Measurements from ENCODE around the gene SFT2D3. TPM values are rescaled to one million over a fixed set of nuclear protein-coding genes. Genes with fewer than 3 reads are reported as not detected.

Gene SFT2D3
- total RNA-seq, 1 donor from 2014 or later: 7.4 TPM

GRCh38 chr2:127713562-127713961 is 12.3 kb downstream of the SFT2D3 start:
- no peak for ATAC-seq

GRCh38 chr2:127715778-127716449 is 14.6 kb downstream of the SFT2D3 start:
- Histone ChIP-seq H3K4me1 (no peaks in the 10 kb centered on the region), H3K36me3 (peaks cover 63% of the 10 kb centered on the region), H3K4me3 (no peak overlapping the region), H3K27ac (no peak overlapping the region), H3K9me3 (no peaks in the 10 kb centered on the region), H3K27me3 (ENCODE audit: low read depth) (no peaks in the 10 kb centered on the region)
- intact Hi-C loops (cut with DNase I): no loop called here
- TF ChIP-seq CTCF (IDR thresholded peaks at IDR 0.05): no peak
- ATAC-seq: no peak
- no peak for DNase-seq

More at GRCh38 chr2:127713562-127713961, 12.3 kb downstream of the SFT2D3 start:
- Histone ChIP-seq H3K27ac (no peak overlapping the region), H3K27me3 (ENCODE audit: low read depth) (no peaks in the 10 kb centered on the region), H3K36me3 (peaks cover 60% of the 10 kb centered on the region), H3K4me1 (no peaks in the 10 kb centered on the region), H3K9me3 (no peaks in the 10 kb centered on the region), H3K4me3 (no peak overlapping the region)
- no peak for DNase-seq
- intact Hi-C loops (cut with DNase I): no loop called here
- no peak for TF ChIP-seq CTCF (IDR thresholded peaks at IDR 0.05)

DNA sequence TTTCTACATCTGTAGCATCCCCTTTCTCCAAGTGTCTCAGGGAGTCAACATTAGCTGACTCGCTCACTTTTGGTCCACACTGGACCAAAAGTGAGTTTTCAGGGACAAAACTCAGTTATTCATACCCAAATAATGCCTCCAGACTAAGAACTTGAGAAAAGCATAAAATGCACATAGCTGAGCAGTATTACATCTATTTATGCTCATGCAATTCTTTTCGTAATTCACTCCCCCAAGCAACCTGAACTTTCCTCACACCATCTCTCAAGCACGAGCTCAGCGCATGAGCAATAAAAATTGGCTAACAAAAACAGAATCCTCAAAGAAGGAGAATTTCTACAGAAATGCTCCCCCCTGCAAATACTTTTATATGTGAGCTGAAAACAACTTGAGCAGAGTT is 17.0 kb downstream of the SFT2D3 start:
- no peak for ATAC-seq
- Histone ChIP-seq H3K4me1 (no peaks in the 10 kb centered on the region), H3K27me3 (ENCODE audit: low read depth) (no peaks in the 10 kb centered on the region), H3K27ac (no peak overlapping the region), H3K9me3 (no peaks in the 10 kb centered on the region), H3K36me3 (peaks cover 84% of the 10 kb centered on the region), H3K4me3 (no peak overlapping the region)
- intact Hi-C loops (cut with DNase I): no loop called here
- no peak for TF ChIP-seq CTCF (IDR thresholded peaks at IDR 0.05)
- no peak for DNase-seq

DNA sequence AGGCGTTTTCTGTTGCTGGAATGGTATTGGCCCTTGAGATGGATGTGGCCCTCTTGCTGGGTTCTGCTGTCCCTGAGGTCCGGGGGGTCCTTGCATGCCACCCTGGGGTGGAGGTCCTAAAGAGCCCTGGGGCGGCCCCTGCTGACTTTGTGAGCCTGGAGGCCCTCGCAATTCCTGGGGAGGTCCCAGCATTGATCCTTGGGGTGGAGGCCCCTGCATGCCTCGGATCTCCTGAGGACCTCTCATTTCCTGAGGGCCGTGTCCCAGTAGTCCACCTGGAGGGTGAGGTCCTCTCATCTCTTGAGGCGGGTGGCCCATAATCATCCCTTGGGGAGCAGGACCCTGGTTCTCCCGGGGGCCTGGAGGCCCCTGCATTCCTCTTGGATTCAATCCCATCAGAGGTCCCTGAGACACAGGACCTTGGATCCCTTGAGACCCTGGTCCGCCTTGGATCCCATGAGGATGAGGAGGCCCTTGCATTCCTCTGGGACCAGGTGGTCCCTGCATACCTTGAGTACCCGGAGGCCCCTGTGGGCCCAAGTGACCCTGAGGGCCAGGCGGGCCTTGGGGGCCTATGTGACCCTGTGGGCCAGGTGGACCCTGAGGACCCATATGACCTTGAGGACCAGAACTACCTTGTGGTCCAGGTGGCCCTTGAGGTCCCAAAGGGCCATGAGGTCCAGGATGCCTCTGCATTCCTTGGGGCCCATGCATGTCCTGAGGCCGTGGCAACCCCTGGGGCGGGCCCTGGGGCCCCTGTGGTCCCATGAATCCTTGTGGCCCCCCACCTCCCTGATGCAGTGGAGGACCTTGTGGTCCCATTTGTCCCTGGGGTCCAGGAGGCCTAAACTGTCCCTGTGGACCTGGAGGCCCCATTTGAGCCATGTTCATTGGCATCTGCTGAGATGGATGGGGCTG is 18.3 kb downstream of the SFT2D3 start:
- no peak for TF ChIP-seq CTCF (IDR thresholded peaks at IDR 0.05)
- intact Hi-C loops (cut with DNase I): no loop called here
- Histone ChIP-seq H3K36me3 (peaks cover 88% of the 10 kb centered on the region), H3K27ac (no peak overlapping the region), H3K27me3 (ENCODE audit: low read depth) (no peaks in the 10 kb centered on the region), H3K4me3 (no peak overlapping the region), H3K9me3 (no peaks in the 10 kb centered on the region), H3K4me1 (no peaks in the 10 kb centered on the region)
- DNase-seq: no peak
- ATAC-seq: peak in 1 of 2 donors; percentile 52

- TF ChIP-seq CTCF (IDR thresholded peaks at IDR 0.05): no peak
- peaks cover 77% of the 10 kb centered on the region for H3K36me3 ChIP-seq
Observed at GRCh38 chr2:127721311-127721977, 20.1 kb downstream of the SFT2D3 start.

More at GRCh38 chr2:127721311-127721977, 20.1 kb downstream of the SFT2D3 start:
- Histone ChIP-seq H3K27me3 (ENCODE audit: low read depth) (no peaks in the 10 kb centered on the region), H3K4me1 (no peaks in the 10 kb centered on the region), H3K4me3 (no peak overlapping the region), H3K9me3 (no peaks in the 10 kb centered on the region), H3K27ac (no peak overlapping the region)
- intact Hi-C loops (cut with DNase I): no loop called here
- DNase-seq (no peak), ATAC-seq (peak in 1 of 2 donors; percentile 45)
